ENCODE results near the gene FBXO31. TPM values are rescaled to one million over a fixed set of nuclear protein-coding genes. Genes with fewer than 3 reads are reported as not detected.

FBXO31 gene
- polyA plus RNA-seq, 1 donor from 2014 or later: 20.6 TPM

DNA sequence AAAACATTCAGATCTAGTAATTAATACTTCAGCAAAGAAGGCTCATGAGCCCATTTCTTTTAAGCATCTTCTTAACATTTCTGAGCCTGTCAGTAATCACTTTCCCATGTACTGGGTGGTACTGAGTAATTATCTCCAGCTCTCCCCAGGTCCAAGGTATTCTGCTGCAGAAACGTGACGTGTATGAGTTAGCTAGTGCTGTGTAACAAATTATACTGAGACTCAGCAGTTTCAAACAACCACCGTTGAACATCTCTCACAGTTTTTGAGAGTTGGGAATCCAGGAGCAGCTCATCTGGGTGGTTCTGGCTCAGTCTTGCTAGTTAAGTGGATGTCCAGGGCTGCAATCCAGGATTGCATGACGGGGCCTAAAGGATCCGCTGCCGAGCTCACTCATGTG lies 91.6 kb downstream of the FBXO31 start:
- no peaks in the 10 kb centered on the region for H3K9me2 ChIP-seq (ENCODE audit: insufficient read depth, low read length)
- no peak for TF ChIP-seq CTCF (IDR thresholded peaks at IDR 0.05; ENCODE audit: poor library complexity, severe bottlenecking)
- TF ChIP-seq EZH2 (IDR thresholded peaks at IDR 0.05; ENCODE audit: borderline replicate concordance, insufficient read depth, low read length, poor library complexity, severe bottlenecking): no peak
- no peak overlapping the region for H2AFZ ChIP-seq (ENCODE audit: low read depth, low read length)
- no peak overlapping the region for H3K27ac ChIP-seq (ENCODE audit: low read length)
- no peaks in the 10 kb centered on the region for H4K20me1 ChIP-seq (ENCODE audit: insufficient read depth)
- H3K4me2 ChIP-seq (ENCODE audit: low read length): no peak overlapping the region
- no peak overlapping the region for H3K9ac ChIP-seq (ENCODE audit: low read length)
- H3K27me3 ChIP-seq (ENCODE audit: insufficient read depth, low read depth, low read length): no peaks in the 10 kb centered on the region
- H3K36me3 ChIP-seq (ENCODE audit: insufficient read depth, low read length): no peaks in the 10 kb centered on the region
- no peaks in the 10 kb centered on the region for H3K79me2 ChIP-seq (replicated peaks; ENCODE audit: insufficient read depth, low read length)
- H3K9me3 ChIP-seq (ENCODE audit: low read length): no peaks in the 10 kb centered on the region
- no peaks in the 10 kb centered on the region for H3F3A ChIP-seq (ENCODE audit: insufficient read depth, low read length, poor library complexity, severe bottlenecking)
- no peak overlapping the region for H3K4me3 ChIP-seq (ENCODE audit: low read length)

DNA sequence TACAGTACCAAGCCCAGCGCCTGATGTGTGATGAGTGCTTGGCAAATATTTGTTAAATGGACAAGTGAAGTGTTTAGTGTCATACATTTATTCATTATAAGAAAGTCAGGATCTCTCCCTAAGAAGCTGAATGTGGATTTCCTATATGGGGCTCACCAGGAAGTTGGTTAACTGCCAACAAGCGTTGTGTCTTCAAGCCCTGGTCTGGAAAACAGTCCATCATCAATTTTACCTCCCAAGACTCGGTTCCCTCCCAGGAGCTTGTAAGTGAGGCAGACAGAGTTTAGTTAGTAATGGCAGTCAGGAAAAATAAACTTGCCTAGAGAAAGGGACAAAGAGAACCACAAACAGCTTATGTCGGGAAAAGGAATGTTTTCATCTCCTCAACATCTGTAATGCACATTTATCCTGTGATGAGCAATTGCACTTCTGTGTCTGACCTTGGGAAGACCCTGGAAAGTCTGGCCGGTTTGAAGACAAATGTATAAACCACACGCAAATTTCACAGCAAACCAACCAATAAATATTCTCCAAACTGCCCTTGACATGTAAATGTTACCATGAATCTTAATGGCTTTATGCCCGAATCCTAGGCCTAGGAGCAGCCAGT lies 94.7 kb downstream of the FBXO31 start:
- no peak overlapping the region for H3K9ac ChIP-seq (ENCODE audit: low read length)
- H3K27ac ChIP-seq (ENCODE audit: low read length): no peak overlapping the region
- H3K27me3 ChIP-seq (ENCODE audit: insufficient read depth, low read depth, low read length): no peaks in the 10 kb centered on the region
- no peaks in the 10 kb centered on the region for H3K9me2 ChIP-seq (ENCODE audit: insufficient read depth, low read length)
- no peaks in the 10 kb centered on the region for H3K9me3 ChIP-seq (ENCODE audit: low read length)
- H3K4me2 ChIP-seq (ENCODE audit: low read length): no peak overlapping the region
- no peaks in the 10 kb centered on the region for H3F3A ChIP-seq (ENCODE audit: insufficient read depth, low read length, poor library complexity, severe bottlenecking)
- no peak overlapping the region for H2AFZ ChIP-seq (ENCODE audit: low read depth, low read length)
- no peaks in the 10 kb centered on the region for H4K20me1 ChIP-seq (ENCODE audit: insufficient read depth)
- TF ChIP-seq MXI1 (conservative IDR thresholded peaks at IDR 0.05; ENCODE audit: poor library complexity, severe bottlenecking) (no peak), CTCF (IDR thresholded peaks at IDR 0.05; ENCODE audit: poor library complexity, severe bottlenecking) (no peak), EP300 (conservative IDR thresholded peaks at IDR 0.05; ENCODE audit: poor library complexity, severe bottlenecking) (no peak), SMC3 (conservative IDR thresholded peaks at IDR 0.05; ENCODE audit: poor library complexity) (no peak), TAF1 (IDR thresholded peaks at IDR 0.05; ENCODE audit: low read depth) (no peak)
- TF ChIP-seq, protein P1, sequence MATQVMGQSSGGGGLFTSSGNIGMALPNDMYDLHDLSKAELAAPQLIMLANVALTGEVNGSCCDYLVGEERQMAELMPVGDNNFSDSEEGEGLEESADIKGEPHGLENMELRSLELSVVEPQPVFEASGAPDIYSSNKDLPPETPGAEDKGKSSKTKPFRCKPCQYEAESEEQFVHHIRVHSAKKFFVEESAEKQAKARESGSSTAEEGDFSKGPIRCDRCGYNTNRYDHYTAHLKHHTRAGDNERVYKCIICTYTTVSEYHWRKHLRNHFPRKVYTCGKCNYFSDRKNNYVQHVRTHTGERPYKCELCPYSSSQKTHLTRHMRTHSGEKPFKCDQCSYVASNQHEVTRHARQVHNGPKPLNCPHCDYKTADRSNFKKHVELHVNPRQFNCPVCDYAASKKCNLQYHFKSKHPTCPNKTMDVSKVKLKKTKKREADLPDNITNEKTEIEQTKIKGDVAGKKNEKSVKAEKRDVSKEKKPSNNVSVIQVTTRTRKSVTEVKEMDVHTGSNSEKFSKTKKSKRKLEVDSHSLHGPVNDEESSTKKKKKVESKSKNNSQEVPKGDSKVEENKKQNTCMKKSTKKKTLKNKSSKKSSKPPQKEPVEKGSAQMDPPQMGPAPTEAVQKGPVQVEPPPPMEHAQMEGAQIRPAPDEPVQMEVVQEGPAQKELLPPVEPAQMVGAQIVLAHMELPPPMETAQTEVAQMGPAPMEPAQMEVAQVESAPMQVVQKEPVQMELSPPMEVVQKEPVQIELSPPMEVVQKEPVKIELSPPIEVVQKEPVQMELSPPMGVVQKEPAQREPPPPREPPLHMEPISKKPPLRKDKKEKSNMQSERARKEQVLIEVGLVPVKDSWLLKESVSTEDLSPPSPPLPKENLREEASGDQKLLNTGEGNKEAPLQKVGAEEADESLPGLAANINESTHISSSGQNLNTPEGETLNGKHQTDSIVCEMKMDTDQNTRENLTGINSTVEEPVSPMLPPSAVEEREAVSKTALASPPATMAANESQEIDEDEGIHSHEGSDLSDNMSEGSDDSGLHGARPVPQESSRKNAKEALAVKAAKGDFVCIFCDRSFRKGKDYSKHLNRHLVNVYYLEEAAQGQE (IDR thresholded peaks at IDR 0.05; ENCODE audit: borderline replicate concordance): no peak
- no peaks in the 10 kb centered on the region for H3K79me2 ChIP-seq (replicated peaks; ENCODE audit: insufficient read depth, low read length)
- no peaks in the 10 kb centered on the region for H3K36me3 ChIP-seq (ENCODE audit: insufficient read depth, low read length)
- H3K4me3 ChIP-seq (ENCODE audit: low read length): no peak overlapping the region
